WTC11 (cell line): Measurements from ENCODE around the gene COL17A1. TPM values are rescaled to one million over a fixed set of nuclear protein-coding genes. Genes with fewer than 3 reads are reported as not detected.

Experiments used
- ATAC-seq: fragments of 200-7000 bp; cut with Tn5 transposase; 2 replicates; pipeline ENCODE4 v1.10.0; 2021; ENCODE audit warnings: mild to moderate bottlenecking, moderate library complexity
- CTCF ChIA-PET: fragments of 300-600 bp; sonication (Branson Sonifier 250); formaldehyde crosslinking; loops from one replicate; lab custom pipeline; 2021; ENCODE audit warnings: antibody characterized with exemption; lab: Charles Lee
- POLR2A ChIA-PET: fragments of 350-600 bp; sonication (Branson Sonifier 250); formaldehyde crosslinking; loops from one replicate; lab custom pipeline; 2021; ENCODE audit warnings: antibody characterized with exemption; lab: Charles Lee
- DNase-seq: peaks from one replicate; pipeline ENCODE4 v3.0.0; 2021; ENCODE audit warnings: low spot score
- H3K27ac Mint-ChIP-seq: 2 replicates; pipeline ENCODE4 v1.8.0; 2021; ENCODE audit warnings: mixed read lengths
- H3K27me3 Mint-ChIP-seq: 2 replicates; pipeline ENCODE4 v1.8.0; 2021; ENCODE audit warnings: low read depth, mild to moderate bottlenecking, moderate library complexity, mixed read lengths
- H3K36me3 Mint-ChIP-seq: 2 replicates; pipeline ENCODE4 v1.8.0; 2021; ENCODE audit warnings: mixed read lengths
- H3K4me1 Mint-ChIP-seq: 2 replicates; pipeline ENCODE4 v1.8.0; 2022; ENCODE audit warnings: mixed read lengths
- H3K4me3 Mint-ChIP-seq: 2 replicates; pipeline ENCODE4 v1.8.0; 2021; ENCODE audit warnings: mild to moderate bottlenecking, moderate library complexity, mixed read lengths
- H3K9me3 Mint-ChIP-seq: 2 replicates; pipeline ENCODE4 v1.8.0; 2021; ENCODE audit warnings: mixed read lengths
- CBFB ChIP-seq: sonication (generic); formaldehyde crosslinking; IDR thresholded peaks from 2 replicates; pipeline ENCODE4 v1.8.1; 2022; ENCODE audit warnings: mild to moderate bottlenecking, low read depth, missing genetic modification reagents
- FOXK1 ChIP-seq: sonication (generic); formaldehyde crosslinking; IDR thresholded peaks from 2 replicates; pipeline ENCODE4 v1.8.0; 2022; ENCODE audit warnings: mild to moderate bottlenecking, moderate library complexity, missing genetic modification reagents
- FOXP1 ChIP-seq: sonication (generic); formaldehyde crosslinking; IDR thresholded peaks from 2 replicates; pipeline ENCODE4 v1.8.0; 2022; ENCODE audit warnings: missing genetic modification reagents, mild to moderate bottlenecking, moderate library complexity, borderline replicate concordance
- KAT7 ChIP-seq: sonication (generic); formaldehyde crosslinking; IDR thresholded peaks from 2 replicates; pipeline ENCODE4 v1.8.1; 2023; ENCODE audit warnings: missing genetic modification reagents, mild to moderate bottlenecking, borderline replicate concordance
- NFYB ChIP-seq: sonication (generic); formaldehyde crosslinking; conservative IDR thresholded peaks from 2 replicates; pipeline ENCODE4 v1.8.0; 2022; ENCODE audit warnings: low read depth, missing genetic modification reagents
- NR1H2 ChIP-seq: sonication (generic); formaldehyde crosslinking; IDR thresholded peaks from 2 replicates; pipeline ENCODE4 v1.9.0; 2021; ENCODE audit warnings: mild to moderate bottlenecking, moderate library complexity, missing genetic modification reagents
- OVOL2 ChIP-seq: fragments of 250-450 bp; sonication (Bioruptor Pico); IDR thresholded peaks from 2 replicates; pipeline ENCODE4 v1.9.0; 2021; ENCODE audit warnings: mild to moderate bottlenecking, borderline replicate concordance
- TCF7 ChIP-seq: sonication (generic); formaldehyde crosslinking; IDR thresholded peaks from 2 replicates; pipeline ENCODE4 v1.8.0; 2022; ENCODE audit warnings: mild to moderate bottlenecking, low read depth, missing genetic modification reagents, moderate library complexity
- ZBTB21 ChIP-seq: sonication (generic); formaldehyde crosslinking; IDR thresholded peaks from 2 replicates; pipeline ENCODE4 v1.8.1; 2023; ENCODE audit warnings: mild to moderate bottlenecking, missing genetic modification reagents, borderline replicate concordance
- ZNF232 ChIP-seq: sonication (generic); formaldehyde crosslinking; IDR thresholded peaks from 2 replicates; pipeline ENCODE4 v1.8.0; 2022; ENCODE audit warnings: mild to moderate bottlenecking, missing genetic modification reagents
- ZNF416 ChIP-seq: fragments of 250-450 bp; sonication (Bioruptor Pico); IDR thresholded peaks from 2 replicates; pipeline ENCODE4 v1.9.0; 2021; ENCODE audit warnings: mild to moderate bottlenecking, inconsistent platforms
- total RNA-seq: library from RNA; stranded (reverse); gene quantifications from 3 replicates; pipeline ENCODE4 v1.2.3, GENCODE V29; 2021
- TF ChIP-seq, protein P1 (sequence below): sonication (generic); formaldehyde crosslinking; IDR thresholded peaks from 2 replicates; pipeline ENCODE4 v1.8.0; 2022; ENCODE audit warnings: mild to moderate bottlenecking, missing genetic modification reagents
- TF ChIP-seq, protein P2 (sequence below): sonication (generic); formaldehyde crosslinking; IDR thresholded peaks from 2 replicates; pipeline ENCODE4 v1.8.1; 2022; ENCODE audit warnings: missing genetic modification reagents, borderline replicate concordance
- TF ChIP-seq, protein P3 (sequence below): sonication (generic); formaldehyde crosslinking; IDR thresholded peaks from 2 replicates; pipeline ENCODE4 v1.8.1; 2022; ENCODE audit warnings: mild to moderate bottlenecking, missing genetic modification reagents, moderate library complexity, borderline replicate concordance
- TF ChIP-seq, protein P4 (sequence below): sonication (generic); formaldehyde crosslinking; IDR thresholded peaks from 2 replicates; pipeline ENCODE4 v1.8.0; 2022; ENCODE audit warnings: mild to moderate bottlenecking, missing genetic modification reagents
- TF ChIP-seq, protein P5 (sequence below): sonication (generic); formaldehyde crosslinking; IDR thresholded peaks from 2 replicates; pipeline ENCODE4 v1.8.0; 2022; ENCODE audit warnings: missing genetic modification reagents
- TF ChIP-seq, protein P6 (sequence below): sonication (generic); formaldehyde crosslinking; IDR thresholded peaks from 2 replicates; pipeline ENCODE4 v1.8.0; 2023; ENCODE audit warnings: missing genetic modification reagents
- TF ChIP-seq, protein P7 (sequence below): fragments of 200-600 bp; IDR thresholded peaks from 2 replicates; pipeline ENCODE4 v1.8.0; 2022; ENCODE audit warnings: antibody characterized with exemption
- TF ChIP-seq, protein P8 (sequence below): sonication (generic); formaldehyde crosslinking; IDR thresholded peaks from 2 replicates; pipeline ENCODE4 v1.8.1; 2023; ENCODE audit warnings: mild to moderate bottlenecking, missing genetic modification reagents

Gene COL17A1
- total RNA-seq, 1 experiment from 2014 or later: 1.5 TPM

DNA sequence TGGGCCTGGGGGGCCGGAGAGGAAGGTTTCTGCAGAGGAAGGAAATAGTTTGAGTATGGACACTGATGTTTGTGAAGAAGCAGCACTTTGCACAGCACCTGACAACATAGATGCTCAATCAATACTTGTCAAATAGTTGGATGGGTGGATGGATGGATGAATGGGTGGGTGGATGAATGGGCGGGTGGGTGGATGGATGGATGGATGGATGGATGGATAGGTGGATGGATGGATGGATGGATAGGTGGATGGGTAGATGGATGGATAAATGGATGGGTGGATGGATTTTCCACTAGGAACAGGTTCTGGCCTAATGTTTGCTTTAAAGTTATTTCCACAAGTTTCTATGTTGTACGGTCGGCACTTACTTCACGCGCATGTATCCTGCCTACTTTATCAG lies 45.3 kb downstream of the COL17A1 start (continued):
- TF ChIP-seq, protein P1, sequence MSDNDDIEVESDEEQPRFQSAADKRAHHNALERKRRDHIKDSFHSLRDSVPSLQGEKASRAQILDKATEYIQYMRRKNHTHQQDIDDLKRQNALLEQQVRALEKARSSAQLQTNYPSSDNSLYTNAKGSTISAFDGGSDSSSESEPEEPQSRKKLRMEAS (CRISPR knock-in tag): no peak
- TF ChIP-seq NR1H2 (CRISPR knock-in tag): no peak
- no peak for TF ChIP-seq FOXK1
- TF ChIP-seq ZNF232: no peak
- TF ChIP-seq, all 79 proteins: peak for 0

DNA sequence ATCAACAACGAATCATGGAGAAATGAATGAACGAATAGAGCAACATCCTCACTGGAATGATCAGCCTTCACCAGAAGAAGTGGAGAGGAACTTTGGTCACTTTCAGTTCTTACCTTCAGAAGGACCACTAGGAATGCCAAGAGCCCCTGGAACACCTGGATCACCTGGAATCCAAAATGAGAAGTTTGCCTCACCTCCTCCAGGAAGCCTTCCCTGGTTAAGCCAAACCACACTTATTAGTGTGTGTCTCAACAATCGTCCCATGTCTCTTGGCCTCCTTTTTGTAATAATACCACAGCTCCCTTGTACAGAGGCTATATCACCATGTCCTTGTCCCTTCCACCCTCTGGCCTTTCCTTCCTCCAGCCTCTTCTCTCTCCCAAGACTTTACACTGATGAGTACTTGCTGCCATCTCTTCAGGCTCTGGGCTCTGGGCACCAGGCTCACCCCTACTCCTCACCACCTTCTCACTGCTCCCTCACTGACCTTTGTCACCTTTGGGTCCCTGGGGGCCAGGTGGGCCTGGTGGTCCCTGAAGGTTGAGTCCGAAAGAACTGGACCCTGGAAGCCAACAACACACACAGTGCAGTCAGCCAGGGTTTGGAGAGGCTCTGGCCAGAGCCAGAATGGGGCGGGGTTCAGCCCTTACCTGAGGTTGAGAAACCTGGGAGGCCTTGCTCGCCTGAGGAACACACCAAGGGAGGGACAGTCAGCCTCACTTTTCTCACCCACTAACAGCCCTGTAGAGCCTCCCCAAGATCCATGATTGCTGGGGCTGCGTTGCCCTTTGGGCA lies 46.5 kb downstream of the COL17A1 start:
- DNase-seq (no peak), ATAC-seq (no peak)
- Mint-ChIP-seq H3K27me3 (peaks cover 3% of the 10 kb centered on the region), H3K9me3 (no peaks in the 10 kb centered on the region), H3K27ac (no peak overlapping the region), H3K4me3 (no peak overlapping the region), H3K36me3 (no peaks in the 10 kb centered on the region), H3K4me1 (no peaks in the 10 kb centered on the region)
- ChIA-PET POLR2A (no interaction called here), CTCF (interaction anchor here (0.9 kb wide), 1 partner anchor 83 kb away, joined by 3 read pairs; the partner anchor contains the start of gene SFR1)
- TF ChIP-seq, protein P2, sequence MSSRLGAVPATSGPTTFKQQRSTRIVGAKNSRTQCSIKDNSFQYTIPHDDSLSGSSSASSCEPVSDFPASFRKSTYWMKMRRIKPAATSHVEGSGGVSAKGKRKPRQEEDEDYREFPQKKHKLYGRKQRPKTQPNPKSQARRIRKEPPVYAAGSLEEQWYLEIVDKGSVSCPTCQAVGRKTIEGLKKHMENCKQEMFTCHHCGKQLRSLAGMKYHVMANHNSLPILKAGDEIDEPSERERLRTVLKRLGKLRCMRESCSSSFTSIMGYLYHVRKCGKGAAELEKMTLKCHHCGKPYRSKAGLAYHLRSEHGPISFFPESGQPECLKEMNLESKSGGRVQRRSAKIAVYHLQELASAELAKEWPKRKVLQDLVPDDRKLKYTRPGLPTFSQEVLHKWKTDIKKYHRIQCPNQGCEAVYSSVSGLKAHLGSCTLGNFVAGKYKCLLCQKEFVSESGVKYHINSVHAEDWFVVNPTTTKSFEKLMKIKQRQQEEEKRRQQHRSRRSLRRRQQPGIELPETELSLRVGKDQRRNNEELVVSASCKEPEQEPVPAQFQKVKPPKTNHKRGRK (CRISPR knock-in tag): no peak
- TF ChIP-seq OVOL2 (no peak), KAT7 (no peak), ZNF416 (CRISPR knock-in tag) (no peak), FOXP1 (no peak), NFYB (CRISPR knock-in tag) (no peak), TCF7 (CRISPR knock-in tag) (no peak), ZBTB21 (CRISPR knock-in tag) (no peak), CBFB (CRISPR knock-in tag) (no peak)
- TF ChIP-seq, protein P3, sequence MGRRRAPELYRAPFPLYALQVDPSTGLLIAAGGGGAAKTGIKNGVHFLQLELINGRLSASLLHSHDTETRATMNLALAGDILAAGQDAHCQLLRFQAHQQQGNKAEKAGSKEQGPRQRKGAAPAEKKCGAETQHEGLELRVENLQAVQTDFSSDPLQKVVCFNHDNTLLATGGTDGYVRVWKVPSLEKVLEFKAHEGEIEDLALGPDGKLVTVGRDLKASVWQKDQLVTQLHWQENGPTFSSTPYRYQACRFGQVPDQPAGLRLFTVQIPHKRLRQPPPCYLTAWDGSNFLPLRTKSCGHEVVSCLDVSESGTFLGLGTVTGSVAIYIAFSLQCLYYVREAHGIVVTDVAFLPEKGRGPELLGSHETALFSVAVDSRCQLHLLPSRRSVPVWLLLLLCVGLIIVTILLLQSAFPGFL (CRISPR knock-in tag): no peak
- TF ChIP-seq, protein P4, sequence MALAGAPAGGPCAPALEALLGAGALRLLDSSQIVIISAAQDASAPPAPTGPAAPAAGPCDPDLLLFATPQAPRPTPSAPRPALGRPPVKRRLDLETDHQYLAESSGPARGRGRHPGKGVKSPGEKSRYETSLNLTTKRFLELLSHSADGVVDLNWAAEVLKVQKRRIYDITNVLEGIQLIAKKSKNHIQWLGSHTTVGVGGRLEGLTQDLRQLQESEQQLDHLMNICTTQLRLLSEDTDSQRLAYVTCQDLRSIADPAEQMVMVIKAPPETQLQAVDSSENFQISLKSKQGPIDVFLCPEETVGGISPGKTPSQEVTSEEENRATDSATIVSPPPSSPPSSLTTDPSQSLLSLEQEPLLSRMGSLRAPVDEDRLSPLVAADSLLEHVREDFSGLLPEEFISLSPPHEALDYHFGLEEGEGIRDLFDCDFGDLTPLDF (CRISPR knock-in tag): no peak
- TF ChIP-seq, protein P5, sequence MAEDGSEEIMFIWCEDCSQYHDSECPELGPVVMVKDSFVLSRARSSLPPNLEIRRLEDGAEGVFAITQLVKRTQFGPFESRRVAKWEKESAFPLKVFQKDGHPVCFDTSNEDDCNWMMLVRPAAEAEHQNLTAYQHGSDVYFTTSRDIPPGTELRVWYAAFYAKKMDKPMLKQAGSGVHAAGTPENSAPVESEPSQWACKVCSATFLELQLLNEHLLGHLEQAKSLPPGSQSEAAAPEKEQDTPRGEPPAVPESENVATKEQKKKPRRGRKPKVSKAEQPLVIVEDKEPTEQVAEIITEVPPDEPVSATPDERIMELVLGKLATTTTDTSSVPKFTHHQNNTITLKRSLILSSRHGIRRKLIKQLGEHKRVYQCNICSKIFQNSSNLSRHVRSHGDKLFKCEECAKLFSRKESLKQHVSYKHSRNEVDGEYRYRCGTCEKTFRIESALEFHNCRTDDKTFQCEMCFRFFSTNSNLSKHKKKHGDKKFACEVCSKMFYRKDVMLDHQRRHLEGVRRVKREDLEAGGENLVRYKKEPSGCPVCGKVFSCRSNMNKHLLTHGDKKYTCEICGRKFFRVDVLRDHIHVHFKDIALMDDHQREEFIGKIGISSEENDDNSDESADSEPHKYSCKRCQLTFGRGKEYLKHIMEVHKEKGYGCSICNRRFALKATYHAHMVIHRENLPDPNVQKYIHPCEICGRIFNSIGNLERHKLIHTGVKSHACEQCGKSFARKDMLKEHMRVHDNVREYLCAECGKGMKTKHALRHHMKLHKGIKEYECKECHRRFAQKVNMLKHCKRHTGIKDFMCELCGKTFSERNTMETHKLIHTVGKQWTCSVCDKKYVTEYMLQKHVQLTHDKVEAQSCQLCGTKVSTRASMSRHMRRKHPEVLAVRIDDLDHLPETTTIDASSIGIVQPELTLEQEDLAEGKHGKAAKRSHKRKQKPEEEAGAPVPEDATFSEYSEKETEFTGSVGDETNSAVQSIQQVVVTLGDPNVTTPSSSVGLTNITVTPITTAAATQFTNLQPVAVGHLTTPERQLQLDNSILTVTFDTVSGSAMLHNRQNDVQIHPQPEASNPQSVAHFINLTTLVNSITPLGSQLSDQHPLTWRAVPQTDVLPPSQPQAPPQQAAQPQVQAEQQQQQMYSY (CRISPR knock-in tag): no peak
- TF ChIP-seq, protein P6, sequence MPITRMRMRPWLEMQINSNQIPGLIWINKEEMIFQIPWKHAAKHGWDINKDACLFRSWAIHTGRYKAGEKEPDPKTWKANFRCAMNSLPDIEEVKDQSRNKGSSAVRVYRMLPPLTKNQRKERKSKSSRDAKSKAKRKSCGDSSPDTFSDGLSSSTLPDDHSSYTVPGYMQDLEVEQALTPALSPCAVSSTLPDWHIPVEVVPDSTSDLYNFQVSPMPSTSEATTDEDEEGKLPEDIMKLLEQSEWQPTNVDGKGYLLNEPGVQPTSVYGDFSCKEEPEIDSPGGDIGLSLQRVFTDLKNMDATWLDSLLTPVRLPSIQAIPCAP (CRISPR knock-in tag): no peak
- TF ChIP-seq, protein P7, sequence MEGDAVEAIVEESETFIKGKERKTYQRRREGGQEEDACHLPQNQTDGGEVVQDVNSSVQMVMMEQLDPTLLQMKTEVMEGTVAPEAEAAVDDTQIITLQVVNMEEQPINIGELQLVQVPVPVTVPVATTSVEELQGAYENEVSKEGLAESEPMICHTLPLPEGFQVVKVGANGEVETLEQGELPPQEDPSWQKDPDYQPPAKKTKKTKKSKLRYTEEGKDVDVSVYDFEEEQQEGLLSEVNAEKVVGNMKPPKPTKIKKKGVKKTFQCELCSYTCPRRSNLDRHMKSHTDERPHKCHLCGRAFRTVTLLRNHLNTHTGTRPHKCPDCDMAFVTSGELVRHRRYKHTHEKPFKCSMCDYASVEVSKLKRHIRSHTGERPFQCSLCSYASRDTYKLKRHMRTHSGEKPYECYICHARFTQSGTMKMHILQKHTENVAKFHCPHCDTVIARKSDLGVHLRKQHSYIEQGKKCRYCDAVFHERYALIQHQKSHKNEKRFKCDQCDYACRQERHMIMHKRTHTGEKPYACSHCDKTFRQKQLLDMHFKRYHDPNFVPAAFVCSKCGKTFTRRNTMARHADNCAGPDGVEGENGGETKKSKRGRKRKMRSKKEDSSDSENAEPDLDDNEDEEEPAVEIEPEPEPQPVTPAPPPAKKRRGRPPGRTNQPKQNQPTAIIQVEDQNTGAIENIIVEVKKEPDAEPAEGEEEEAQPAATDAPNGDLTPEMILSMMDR: no peak
- TF ChIP-seq, protein P8, sequence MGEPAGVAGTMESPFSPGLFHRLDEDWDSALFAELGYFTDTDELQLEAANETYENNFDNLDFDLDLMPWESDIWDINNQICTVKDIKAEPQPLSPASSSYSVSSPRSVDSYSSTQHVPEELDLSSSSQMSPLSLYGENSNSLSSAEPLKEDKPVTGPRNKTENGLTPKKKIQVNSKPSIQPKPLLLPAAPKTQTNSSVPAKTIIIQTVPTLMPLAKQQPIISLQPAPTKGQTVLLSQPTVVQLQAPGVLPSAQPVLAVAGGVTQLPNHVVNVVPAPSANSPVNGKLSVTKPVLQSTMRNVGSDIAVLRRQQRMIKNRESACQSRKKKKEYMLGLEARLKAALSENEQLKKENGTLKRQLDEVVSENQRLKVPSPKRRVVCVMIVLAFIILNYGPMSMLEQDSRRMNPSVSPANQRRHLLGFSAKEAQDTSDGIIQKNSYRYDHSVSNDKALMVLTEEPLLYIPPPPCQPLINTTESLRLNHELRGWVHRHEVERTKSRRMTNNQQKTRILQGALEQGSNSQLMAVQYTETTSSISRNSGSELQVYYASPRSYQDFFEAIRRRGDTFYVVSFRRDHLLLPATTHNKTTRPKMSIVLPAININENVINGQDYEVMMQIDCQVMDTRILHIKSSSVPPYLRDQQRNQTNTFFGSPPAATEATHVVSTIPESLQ: no peak
